Measurements from ENCODE around the gene HRAS. TPM values are rescaled to one million over a fixed set of nuclear protein-coding genes. Genes with fewer than 3 reads are reported as not detected.

Gene HRAS
- total and polyA plus RNA-seq, 10 of the 15 experiments (the other 5 are each of a cell fraction or from before 2014, with no cell fraction given): 2.8 to 72.4 (median 31.7) TPM

DNA sequence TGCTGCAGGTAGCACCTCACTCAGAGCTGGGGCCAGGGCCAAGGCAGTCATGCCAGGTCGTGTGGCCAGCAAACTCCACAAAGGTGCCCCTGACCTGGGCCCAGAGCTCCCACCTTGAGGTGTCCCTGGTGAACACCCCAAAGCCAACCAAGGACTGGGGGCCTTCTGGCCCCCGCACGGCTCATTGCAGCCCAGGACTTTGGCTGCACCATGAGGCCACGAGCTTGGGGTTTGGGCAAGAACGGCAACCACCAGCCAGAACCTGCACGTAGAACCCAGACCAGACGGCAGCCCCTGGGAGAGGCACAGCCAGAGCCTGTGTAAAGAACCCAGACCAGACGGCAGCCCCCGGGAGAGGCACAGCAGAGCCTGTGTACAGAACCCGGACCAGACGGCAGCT, 9.8 kb upstream of the HRAS start (continued):
- no peak for TF ChIP-seq IRF3 (IDR thresholded peaks at IDR 0.05)
- no peak for TF ChIP-seq CBX3 (IDR thresholded peaks at IDR 0.05; ENCODE audit: borderline replicate concordance, low read depth)
- TF ChIP-seq MTA3 (IDR thresholded peaks at IDR 0.05; ENCODE audit: borderline replicate concordance, low read length): no peak
- TF ChIP-seq CBFB (IDR thresholded peaks at IDR 0.05; ENCODE audit: low read depth): no peak
- no peak for TF ChIP-seq RB1 (IDR thresholded peaks at IDR 0.05; ENCODE audit: borderline replicate concordance)
- no peak for TF ChIP-seq CEBPB (IDR thresholded peaks at IDR 0.05; ENCODE audit: borderline replicate concordance in 1 of 2, low read depth in 2 of 2, low read length in 2 of 2)
- TF ChIP-seq TARDBP (IDR thresholded peaks at IDR 0.05; ENCODE audit: borderline replicate concordance): no peak
- TF ChIP-seq CREM (IDR thresholded peaks at IDR 0.05; ENCODE audit: low read depth): no peak
- TF ChIP-seq, protein P1, sequence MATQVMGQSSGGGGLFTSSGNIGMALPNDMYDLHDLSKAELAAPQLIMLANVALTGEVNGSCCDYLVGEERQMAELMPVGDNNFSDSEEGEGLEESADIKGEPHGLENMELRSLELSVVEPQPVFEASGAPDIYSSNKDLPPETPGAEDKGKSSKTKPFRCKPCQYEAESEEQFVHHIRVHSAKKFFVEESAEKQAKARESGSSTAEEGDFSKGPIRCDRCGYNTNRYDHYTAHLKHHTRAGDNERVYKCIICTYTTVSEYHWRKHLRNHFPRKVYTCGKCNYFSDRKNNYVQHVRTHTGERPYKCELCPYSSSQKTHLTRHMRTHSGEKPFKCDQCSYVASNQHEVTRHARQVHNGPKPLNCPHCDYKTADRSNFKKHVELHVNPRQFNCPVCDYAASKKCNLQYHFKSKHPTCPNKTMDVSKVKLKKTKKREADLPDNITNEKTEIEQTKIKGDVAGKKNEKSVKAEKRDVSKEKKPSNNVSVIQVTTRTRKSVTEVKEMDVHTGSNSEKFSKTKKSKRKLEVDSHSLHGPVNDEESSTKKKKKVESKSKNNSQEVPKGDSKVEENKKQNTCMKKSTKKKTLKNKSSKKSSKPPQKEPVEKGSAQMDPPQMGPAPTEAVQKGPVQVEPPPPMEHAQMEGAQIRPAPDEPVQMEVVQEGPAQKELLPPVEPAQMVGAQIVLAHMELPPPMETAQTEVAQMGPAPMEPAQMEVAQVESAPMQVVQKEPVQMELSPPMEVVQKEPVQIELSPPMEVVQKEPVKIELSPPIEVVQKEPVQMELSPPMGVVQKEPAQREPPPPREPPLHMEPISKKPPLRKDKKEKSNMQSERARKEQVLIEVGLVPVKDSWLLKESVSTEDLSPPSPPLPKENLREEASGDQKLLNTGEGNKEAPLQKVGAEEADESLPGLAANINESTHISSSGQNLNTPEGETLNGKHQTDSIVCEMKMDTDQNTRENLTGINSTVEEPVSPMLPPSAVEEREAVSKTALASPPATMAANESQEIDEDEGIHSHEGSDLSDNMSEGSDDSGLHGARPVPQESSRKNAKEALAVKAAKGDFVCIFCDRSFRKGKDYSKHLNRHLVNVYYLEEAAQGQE (IDR thresholded peaks at IDR 0.05; ENCODE audit: low read depth, low read length): no peak

DNA sequence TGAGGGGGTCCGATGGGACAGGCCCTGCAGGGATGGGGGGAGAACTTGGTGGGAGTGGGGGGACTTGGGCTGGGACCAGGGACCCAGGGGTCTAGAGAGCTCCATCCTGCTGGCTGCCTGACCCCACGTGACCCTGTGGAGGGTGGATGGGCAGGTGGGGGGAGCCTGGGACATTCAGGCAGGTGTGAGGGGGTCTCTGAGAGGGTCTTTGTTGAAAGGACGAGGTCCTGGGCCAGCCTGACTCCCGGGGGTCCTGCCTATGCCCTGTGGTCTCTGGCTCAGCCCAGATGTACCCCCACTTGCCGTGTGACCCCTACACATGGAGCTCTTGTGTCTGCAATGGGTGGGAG, 9.4 kb upstream of the HRAS start:
- BruUV-seq (replicated peaks): no TSS peak
- Histone ChIP-seq H4K20me1 (ENCODE audit: control insufficient read depth, insufficient read depth) (no peaks in the 10 kb centered on the region), H3K4me1 (ENCODE audit: control insufficient read depth, insufficient read depth, low read length) (no peaks in the 10 kb centered on the region), H3K27me3 (replicated peaks in 1 of 2; ENCODE audit: control insufficient read depth in 2 of 2, insufficient read depth in 2 of 2, low read length in 1 of 2) (no peaks in the 10 kb centered on the region), H3K27ac (ENCODE audit: control insufficient read depth, insufficient read depth) (no peak overlapping the region), H2AFZ (ENCODE audit: control insufficient read depth, low read depth, low read length) (no peak overlapping the region), H3K9ac (ENCODE audit: control insufficient read depth, insufficient read depth, low read length) (no peak overlapping the region), H3K79me2 (ENCODE audit: control insufficient read depth, insufficient read depth, low read length) (no peaks in the 10 kb centered on the region), H3K9me3 (replicated peaks; ENCODE audit: control insufficient read depth, insufficient read depth, low read length) (no peaks in the 10 kb centered on the region), H3K4me3 (no peak overlapping the region), H3K4me2 (ENCODE audit: control insufficient read depth, insufficient read depth) (no peak overlapping the region), H3K36me3 (ENCODE audit: control insufficient read depth in 2 of 2, insufficient read depth in 2 of 2, low read length in 1 of 2) (no peaks in the 10 kb centered on the region)
- ChIA-PET SMC1A (ENCODE audit: uncharacterized antibody, unreplicated experiment) (no interaction called here), CTCF (no interaction called here), POLR2A (interaction anchor here (0.9 kb wide), 1 partner anchor 8 kb away, joined by 3 read pairs; no protein-coding TSS in a partner anchor), RAD21 (ENCODE audit: unreplicated experiment) (no interaction called here)
- intact Hi-C loops (cut with micrococcal nuclease; ENCODE audit: unreplicated experiment) (no loop called here), in situ Hi-C loops (cut with MboI) (no loop called here)
- no peak for ATAC-seq
- 39% methylated on average over 5 of the region's 5 CpGs for WGBS (ENCODE audit: insufficient coverage, insufficient replicate concordance, low lambda C conversion rate, missing lambda C conversion rate)
- TF ChIP-seq CHD4 (IDR thresholded peaks at IDR 0.05) (no peak), SMAD1 (IDR thresholded peaks at IDR 0.05; ENCODE audit: low read depth, partially characterized antibody) (no peak), FOXM1 (IDR thresholded peaks at IDR 0.05; ENCODE audit: low read depth, low read length) (no peak), RELA (IDR thresholded peaks at IDR 0.05; ENCODE audit: borderline replicate concordance, partially characterized antibody) (no peak)
- no peak for DNase-seq (ENCODE audit: low read depth, low spot score)
- no peak for FAIRE-seq
